PFSK-1 (cell line): Measurements from ENCODE around the gene PROM2.

ENCODE experiments used
- FOXP2 ChIP-seq: optimal IDR thresholded peaks from 2 replicates; pipeline ENCODE3; 2011; ENCODE audit warnings: borderline replicate concordance, control low read depth, inconsistent platforms; ENCODE audit not compliant: insufficient read depth; ENCODE audit errors: extremely low read length, extremely low read depth
- REST ChIP-seq, 2 experiments: IDR thresholded peaks; 2 replicates each; pipeline versions ENCODE4 v1.6.1 to v1.8.0; 2011 to 2012; ENCODE audit warnings: low read depth in 2 of 2, low read length in 2 of 2, control low read depth in 1 of 2, inconsistent platforms in 1 of 2, mild to moderate bottlenecking in 1 of 2, moderate library complexity in 1 of 2; ENCODE audit not compliant: insufficient read depth in 1 of 2
- SIN3A ChIP-seq: IDR thresholded peaks from 2 replicates; pipeline ENCODE4 v1.6.1; 2012; ENCODE audit warnings: mild to moderate bottlenecking, low read length, moderate library complexity, borderline replicate concordance; ENCODE audit not compliant: insufficient read depth

GRCh38 chr2:95309599-95309998 is 35.4 kb downstream of the PROM2 start:
- TF ChIP-seq FOXP2 (no peak), SIN3A (no peak), REST (IDR thresholded peaks at IDR 0.05; ENCODE audit: insufficient read depth in 1 of 2, low read depth in 2 of 2, low read length in 2 of 2) (no peak)
